ENCODE data around the gene SFXN3. TPM values are rescaled to one million over a fixed set of nuclear protein-coding genes. Genes with fewer than 3 reads are reported as not detected.

Gene SFXN3
- total and polyA plus RNA-seq, 2 experiments from 2014 or later: 0.68 to 3.8 TPM

- DNase-seq (ENCODE audit: low spot score) (peak; percentile 95), ATAC-seq (peak; percentile 58)
- peaks cover 54% of the 10 kb centered on the region for H3K27me3 ChIP-seq (ENCODE audit: insufficient read depth)
- peaks cover 17% of the 10 kb centered on the region; the same call in 1 of the 2 replicates for H3K79me2 ChIP-seq (replicated peaks; ENCODE audit: insufficient read depth)
- Mint-ChIP-seq H3K4me3 (peak overlapping the region; percentile 86), H3K9me3 (0 out of 3 replicates have a peak, but pooled peaks cover 2% of the 10 kb centered on the region), H3K36me3 (ENCODE audit: low read depth) (no peaks in the 10 kb centered on the region), H3K4me1 (peaks cover 37% of the 10 kb centered on the region), H3K27me3 (ENCODE audit: insufficient read depth, low read depth, poor library complexity) (peaks cover 59% of the 10 kb centered on the region), H3K27ac (peak overlapping the region; percentile 99)
- peaks cover 21% of the 10 kb centered on the region; the same call in 1 of the 2 replicates for H3F3A ChIP-seq (replicated peaks; ENCODE audit: low read depth)
- peak overlapping the region; percentile 87 for H3K4me3 ChIP-seq
- H2AFZ ChIP-seq: peak overlapping the region; percentile 99
- H3K4me2 ChIP-seq: peak overlapping the region; percentile 93
- no peaks in the 10 kb centered on the region for H3K9me2 ChIP-seq (ENCODE audit: insufficient read depth)
- H3K36me3 ChIP-seq (ENCODE audit: insufficient read depth): no peaks in the 10 kb centered on the region
- H3K27ac ChIP-seq (ENCODE audit: low read depth): peak overlapping the region; percentile 88
- H3K4me1 ChIP-seq (ENCODE audit: insufficient read depth): peaks cover 35% of the 10 kb centered on the region
- H4K20me1 ChIP-seq (replicated peaks; ENCODE audit: insufficient read depth): peaks cover 24% of the 10 kb centered on the region
- peak; percentile 42 for TF ChIP-seq POLR2AphosphoS5 (IDR thresholded peaks at IDR 0.05; ENCODE audit: low read depth)
- no peak for TF ChIP-seq NANOG (IDR thresholded peaks at IDR 0.05; ENCODE audit: borderline replicate concordance)
Observed at GRCh38 chr10:101060951-101061623, 30.1 kb downstream of the SFXN3 start.

DNA sequence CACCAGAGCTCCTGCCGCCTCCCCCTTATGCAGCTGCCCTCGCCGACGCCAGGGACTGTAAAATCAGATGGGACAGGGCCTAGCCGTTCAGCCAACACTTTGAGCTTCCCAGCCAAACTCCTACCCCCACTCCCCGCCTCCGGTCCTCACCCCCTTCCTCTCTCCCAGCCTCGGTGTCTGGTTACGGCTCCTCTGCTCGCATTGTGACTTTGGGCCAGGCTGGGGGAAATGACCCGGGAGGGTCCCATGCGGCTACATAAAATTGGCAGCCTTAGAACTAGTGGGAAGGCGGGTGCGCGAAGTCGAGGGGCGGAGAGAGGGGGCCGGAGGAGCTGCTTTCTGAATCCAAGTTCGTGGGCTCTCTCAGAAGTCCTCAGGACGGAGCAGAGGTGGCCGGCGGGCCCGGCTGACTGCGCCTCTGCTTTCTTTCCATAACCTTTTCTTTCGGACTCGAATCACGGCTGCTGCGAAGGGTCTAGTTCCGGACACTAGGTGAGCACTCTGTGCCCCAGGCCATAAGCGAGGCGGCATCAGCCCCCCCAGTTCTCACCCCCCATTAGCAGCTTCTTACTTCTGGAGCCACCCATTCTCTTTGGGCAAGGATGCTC, 30.7 kb downstream of the SFXN3 start, which contains the start of gene KAZALD1:
Gene KAZALD1 (plus strand): TSS at position 366 of the 608 bp plus-strand sequence. CDS start 604 bp downstream, outside the sequence.
- Histone ChIP-seq H2AFZ (peak within 1 kb of the TSS; percentile 99), H3K27ac (ENCODE audit: low read depth) (peak within 1 kb of the TSS; percentile 88; the same call in 1 of the 2 replicates), H4K20me1 (replicated peaks; ENCODE audit: insufficient read depth) (peaks cover 20% of the 10 kb centered on the region), H3K9me2 (ENCODE audit: insufficient read depth) (no peaks in the 10 kb centered on the region), H3K4me2 (peak within 1 kb of the TSS; percentile 93), H3K4me1 (ENCODE audit: insufficient read depth) (peaks cover 37% of the 10 kb centered on the region), H3K79me2 (replicated peaks; ENCODE audit: insufficient read depth) (peaks cover 12% of the 10 kb centered on the region; the same call in 1 of the 2 replicates), H3K36me3 (ENCODE audit: insufficient read depth) (no peaks in the 10 kb centered on the region), H3K4me3 (peak within 1 kb of the TSS; percentile 87), H3K27me3 (ENCODE audit: insufficient read depth) (peaks cover 57% of the 10 kb centered on the region), H3F3A (replicated peaks; ENCODE audit: low read depth) (peaks cover 21% of the 10 kb centered on the region; the same call in 1 of the 2 replicates)
- DNase-seq (ENCODE audit: low spot score) (peak; percentile 79), ATAC-seq (peak; percentile 29)
- Mint-ChIP-seq H3K27ac (peak within 1 kb of the TSS; percentile 99), H3K9me3 (peaks cover 2% of the 10 kb centered on the region; the same call in 1 of the 3 replicates), H3K4me1 (peaks cover 39% of the 10 kb centered on the region), H3K36me3 (ENCODE audit: low read depth) (no peaks in the 10 kb centered on the region), H3K27me3 (ENCODE audit: insufficient read depth, low read depth, poor library complexity) (peaks cover 66% of the 10 kb centered on the region), H3K4me3 (peak within 1 kb of the TSS; percentile 86)
- no peak for TF ChIP-seq EZH2phosphoT487 (IDR thresholded peaks at IDR 0.05; ENCODE audit: unreplicated experiment)
- peak; percentile 74 for TF ChIP-seq EZH2 (IDR thresholded peaks at IDR 0.05; ENCODE audit: low read depth, unreplicated experiment)

- H3K9me3 Mint-ChIP-seq: peaks cover 2% of the 10 kb centered on the region; the same call in 1 of the 3 replicates
- DNase-seq (ENCODE audit: low spot score): peak; percentile 85
- H3K27ac ChIP-seq (ENCODE audit: low read depth): no peak overlapping the region
- peaks cover 64% of the 10 kb centered on the region for H3K27me3 ChIP-seq (ENCODE audit: insufficient read depth)
- peak overlapping the region; percentile 93 for H3K4me2 ChIP-seq
- H3K9me2 ChIP-seq (ENCODE audit: insufficient read depth): no peaks in the 10 kb centered on the region
- H3K4me3 Mint-ChIP-seq: peak overlapping the region; percentile 74
- peaks cover 39% of the 10 kb centered on the region for H3K4me1 Mint-ChIP-seq
- H3K4me1 ChIP-seq (ENCODE audit: insufficient read depth): peaks cover 37% of the 10 kb centered on the region
- H3K4me3 ChIP-seq: peak overlapping the region; percentile 87
- H3K27me3 Mint-ChIP-seq (ENCODE audit: insufficient read depth, low read depth, poor library complexity): peaks cover 70% of the 10 kb centered on the region
- H4K20me1 ChIP-seq (replicated peaks; ENCODE audit: insufficient read depth): peaks cover 20% of the 10 kb centered on the region
- TF ChIP-seq CREB1 (CRISPR knock-in tag; IDR thresholded peaks at IDR 0.05; ENCODE audit: low read depth) (no peak), EZH2 (IDR thresholded peaks at IDR 0.05; ENCODE audit: low read depth, unreplicated experiment) (peak; percentile 22), EZH2phosphoT487 (IDR thresholded peaks at IDR 0.05; ENCODE audit: unreplicated experiment) (peak; percentile 65)
- TF ChIP-seq, protein P1, sequence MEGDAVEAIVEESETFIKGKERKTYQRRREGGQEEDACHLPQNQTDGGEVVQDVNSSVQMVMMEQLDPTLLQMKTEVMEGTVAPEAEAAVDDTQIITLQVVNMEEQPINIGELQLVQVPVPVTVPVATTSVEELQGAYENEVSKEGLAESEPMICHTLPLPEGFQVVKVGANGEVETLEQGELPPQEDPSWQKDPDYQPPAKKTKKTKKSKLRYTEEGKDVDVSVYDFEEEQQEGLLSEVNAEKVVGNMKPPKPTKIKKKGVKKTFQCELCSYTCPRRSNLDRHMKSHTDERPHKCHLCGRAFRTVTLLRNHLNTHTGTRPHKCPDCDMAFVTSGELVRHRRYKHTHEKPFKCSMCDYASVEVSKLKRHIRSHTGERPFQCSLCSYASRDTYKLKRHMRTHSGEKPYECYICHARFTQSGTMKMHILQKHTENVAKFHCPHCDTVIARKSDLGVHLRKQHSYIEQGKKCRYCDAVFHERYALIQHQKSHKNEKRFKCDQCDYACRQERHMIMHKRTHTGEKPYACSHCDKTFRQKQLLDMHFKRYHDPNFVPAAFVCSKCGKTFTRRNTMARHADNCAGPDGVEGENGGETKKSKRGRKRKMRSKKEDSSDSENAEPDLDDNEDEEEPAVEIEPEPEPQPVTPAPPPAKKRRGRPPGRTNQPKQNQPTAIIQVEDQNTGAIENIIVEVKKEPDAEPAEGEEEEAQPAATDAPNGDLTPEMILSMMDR (conservative IDR thresholded peaks at IDR 0.05; ENCODE audit: low read depth in 2 of 2): peak; percentile 45 to 63
- no peak overlapping the region for H3K27ac Mint-ChIP-seq
- H3K79me2 ChIP-seq (replicated peaks; ENCODE audit: insufficient read depth): peaks cover 10% of the 10 kb centered on the region; the same call in 1 of the 2 replicates
- H2AFZ ChIP-seq: peak overlapping the region; percentile 99; the same call in 1 of the 2 replicates
- no peaks in the 10 kb centered on the region for H3K36me3 ChIP-seq (ENCODE audit: insufficient read depth)
- peak; percentile 51 for ATAC-seq
- peaks cover 21% of the 10 kb centered on the region; the same call in 1 of the 2 replicates for H3F3A ChIP-seq (replicated peaks; ENCODE audit: low read depth)
- no peaks in the 10 kb centered on the region for H3K36me3 Mint-ChIP-seq (ENCODE audit: low read depth)
Observed at GRCh38 chr10:101062232-101063049, 31.4 kb downstream of the SFXN3 start.
